IMR-90 (cell line): ENCODE results near the gene ITFG1.

Experiments
- BHLHE40 ChIP-seq: fragments of 150-350 bp; IDR thresholded peaks from 2 replicates; pipeline ENCODE4 v1.6.1; 2016; ENCODE audit warnings: mild to moderate bottlenecking, low read depth, low read length
- CHD1 ChIP-seq: IDR thresholded peaks from 2 replicates; pipeline ENCODE4 v1.6.1; 2012; ENCODE audit warnings: low read depth, low read length, improper control_type of control experiment
- CTCF ChIP-seq: conservative IDR thresholded peaks from 2 replicates; pipeline ENCODE4 v1.5.1; 2012; ENCODE audit warnings: mild to moderate bottlenecking, low read depth, low read length, improper control_type of control experiment
- MXI1 ChIP-seq: IDR thresholded peaks from 2 replicates; pipeline ENCODE4 v1.6.1; 2012; ENCODE audit warnings: low read depth, mild to moderate bottlenecking, low read length, moderate library complexity, borderline replicate concordance
- POLR2A ChIP-seq: IDR thresholded peaks from 2 replicates; pipeline ENCODE4 v1.6.1; 2012; ENCODE audit warnings: mild to moderate bottlenecking, low read depth, low read length
- RAD21 ChIP-seq: IDR thresholded peaks from 2 replicates; pipeline ENCODE4 v1.6.1; 2012; ENCODE audit warnings: low read length, improper control_type of control experiment
- RCOR1 ChIP-seq: IDR thresholded peaks from 2 replicates; pipeline ENCODE4 v1.6.1; 2012; ENCODE audit warnings: mild to moderate bottlenecking, low read length, improper control_type of control experiment; ENCODE audit not compliant: insufficient replicate concordance
- RFX5 ChIP-seq: IDR thresholded peaks from 2 replicates; pipeline ENCODE4 v1.8.0; 2012; ENCODE audit warnings: low read depth, mild to moderate bottlenecking, low read length, moderate library complexity
- SMC3 ChIP-seq: fragments of 150-350 bp; IDR thresholded peaks from 2 replicates; pipeline ENCODE4 v1.6.1; 2016; ENCODE audit warnings: low read depth, mild to moderate bottlenecking, antibody characterized with exemption, low read length, moderate library complexity
- USF2 ChIP-seq: fragments of 150-350 bp; IDR thresholded peaks from 2 replicates; pipeline ENCODE4 v1.6.1; 2017; ENCODE audit warnings: mild to moderate bottlenecking, antibody characterized with exemption, low read length, low read depth

GRCh38 chr16:47180073-47180472, 280.8 kb downstream of the ITFG1 start:
- TF ChIP-seq POLR2A (no peak), CTCF (no peak), RFX5 (no peak), MXI1 (no peak), BHLHE40 (no peak), CHD1 (no peak), RAD21 (no peak), SMC3 (no peak), USF2 (no peak), RCOR1 (no peak)
